Peyer's patch (tissue), 4 donors: ENCODE measurements around the gene TM9SF4.

Source experiments
- CTCF ChIP-seq, 6 experiments: fragments of 450-650 bp in 4 of 6; fragments of 200-600 bp in 2 of 6; sonication (generic) in 1 of 6; IDR thresholded peaks; one replicate each; pipeline ENCODE4 v1.5.1; 2017 to 2019; ENCODE audit warnings: antibody characterized with exemption in 6 of 6, mild to moderate bottlenecking in 3 of 6, moderate library complexity in 1 of 6
- POLR2A ChIP-seq, 2 donors: fragments of 450-650 bp; IDR thresholded peaks; one replicate each; pipeline ENCODE4 v1.5.1; 2017; ENCODE audit warnings: antibody characterized with exemption in 2 of 2, mild to moderate bottlenecking in 2 of 2, moderate library complexity in 2 of 2

DNA sequence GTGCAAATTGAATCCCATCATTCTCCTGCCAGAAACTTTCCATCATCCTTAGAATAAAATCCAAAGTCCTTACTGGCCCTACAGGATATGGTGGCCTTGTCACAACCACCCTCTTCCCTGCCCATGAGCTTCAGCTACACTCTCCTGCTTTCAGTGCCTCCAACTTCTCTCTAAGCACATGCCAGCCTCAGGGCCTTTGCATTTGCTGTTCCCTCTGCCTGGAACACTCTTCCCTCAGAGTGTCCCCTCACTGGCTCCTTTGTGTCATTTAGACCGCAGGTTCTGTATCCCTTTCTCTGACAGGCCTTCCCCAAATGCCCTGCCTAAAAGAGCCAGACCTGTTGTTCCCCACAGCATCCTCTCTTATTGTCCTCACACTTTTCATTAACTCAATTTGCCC is 39.2 kb upstream of the TM9SF4 start:
- TF ChIP-seq POLR2A (IDR thresholded peaks at IDR 0.05) (no peak), CTCF (IDR thresholded peaks at IDR 0.05) (no peak)
